ENCODE data around the gene CGNL1.

Gene CGNL1

GRCh38 chr15:57375827-57376695, at the start of gene CGNL1:
Gene CGNL1, plus strand, starts transcription at chr15:57376505. Its CDS starts 61,495 bp downstream, at chr15:57438000.
- no peak for DNase-seq
- no peaks in the 10 kb centered on the region for H3F3A ChIP-seq (ENCODE audit: insufficient read depth, low read length)
- H3K4me2 ChIP-seq (ENCODE audit: low read depth, low read length): no peak within 1 kb of the TSS
- H2AFZ ChIP-seq (ENCODE audit: low read length): no peak within 1 kb of the TSS
- no peaks in the 10 kb centered on the region for H3K9me2 ChIP-seq (replicated peaks; ENCODE audit: insufficient read depth, low read length)
- no peak for TF ChIP-seq EZH2phosphoT487 (IDR thresholded peaks at IDR 0.05; ENCODE audit: low read length)
- no peak for TF ChIP-seq EZH2 (optimal IDR thresholded peaks at IDR 0.05; ENCODE audit: low read depth, low read length)
- TF ChIP-seq, protein P1, sequence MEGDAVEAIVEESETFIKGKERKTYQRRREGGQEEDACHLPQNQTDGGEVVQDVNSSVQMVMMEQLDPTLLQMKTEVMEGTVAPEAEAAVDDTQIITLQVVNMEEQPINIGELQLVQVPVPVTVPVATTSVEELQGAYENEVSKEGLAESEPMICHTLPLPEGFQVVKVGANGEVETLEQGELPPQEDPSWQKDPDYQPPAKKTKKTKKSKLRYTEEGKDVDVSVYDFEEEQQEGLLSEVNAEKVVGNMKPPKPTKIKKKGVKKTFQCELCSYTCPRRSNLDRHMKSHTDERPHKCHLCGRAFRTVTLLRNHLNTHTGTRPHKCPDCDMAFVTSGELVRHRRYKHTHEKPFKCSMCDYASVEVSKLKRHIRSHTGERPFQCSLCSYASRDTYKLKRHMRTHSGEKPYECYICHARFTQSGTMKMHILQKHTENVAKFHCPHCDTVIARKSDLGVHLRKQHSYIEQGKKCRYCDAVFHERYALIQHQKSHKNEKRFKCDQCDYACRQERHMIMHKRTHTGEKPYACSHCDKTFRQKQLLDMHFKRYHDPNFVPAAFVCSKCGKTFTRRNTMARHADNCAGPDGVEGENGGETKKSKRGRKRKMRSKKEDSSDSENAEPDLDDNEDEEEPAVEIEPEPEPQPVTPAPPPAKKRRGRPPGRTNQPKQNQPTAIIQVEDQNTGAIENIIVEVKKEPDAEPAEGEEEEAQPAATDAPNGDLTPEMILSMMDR (IDR thresholded peaks at IDR 0.05; ENCODE audit: low read length): no peak
- no peaks in the 10 kb centered on the region for H3K9me3 ChIP-seq (replicated peaks; ENCODE audit: insufficient read depth, low read length)
- no peaks in the 10 kb centered on the region for H3K36me3 ChIP-seq (replicated peaks; ENCODE audit: insufficient read depth, low read length)
- H3K79me2 ChIP-seq (ENCODE audit: low read length): no peaks in the 10 kb centered on the region
- H3K4me1 ChIP-seq (ENCODE audit: low read length): no peaks in the 10 kb centered on the region
- no peak within 1 kb of the TSS for H3K9ac ChIP-seq (ENCODE audit: low read length)
- H3K27me3 ChIP-seq (replicated peaks; ENCODE audit: insufficient read depth, low read length): 0 out of 2 replicates have a peak, but pooled peaks cover 5% of the 10 kb centered on the region
- H4K20me1 ChIP-seq (ENCODE audit: insufficient read depth, low read length): no peaks in the 10 kb centered on the region
- no peak within 1 kb of the TSS for H3K27ac ChIP-seq (ENCODE audit: low read length)
- no peak within 1 kb of the TSS for H3K4me3 ChIP-seq (ENCODE audit: low read length)

DNA sequence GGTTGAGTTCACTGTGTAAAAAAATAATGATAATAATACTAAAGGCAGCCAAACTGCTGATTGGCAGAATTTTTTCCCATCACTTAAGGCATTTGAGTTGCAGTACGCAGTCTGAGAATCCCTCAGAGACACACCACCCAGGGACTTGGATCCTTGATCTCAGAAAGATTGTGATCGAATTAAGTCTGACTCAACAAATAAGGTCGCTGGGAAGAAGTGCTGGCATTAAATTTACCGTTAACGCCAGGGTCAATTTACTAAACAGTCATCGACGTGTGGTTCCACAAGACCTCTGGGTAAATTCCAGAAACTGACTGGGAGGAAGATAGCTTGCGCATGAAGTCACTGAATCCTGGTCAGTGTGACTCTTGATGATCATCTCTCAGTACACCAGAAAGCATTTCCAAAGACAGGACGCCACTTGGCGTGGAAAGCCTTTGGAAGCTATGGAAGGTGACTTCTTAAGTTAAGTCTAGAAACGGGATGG, 48.3 kb upstream of the CGNL1 start:
- no peak overlapping the region for H3K9ac ChIP-seq (ENCODE audit: low read length)
- no peaks in the 10 kb centered on the region for H3K36me3 ChIP-seq (replicated peaks; ENCODE audit: insufficient read depth, low read length)
- no peak overlapping the region for H3K4me2 ChIP-seq (ENCODE audit: low read depth, low read length)
- DNase-seq: no peak
- H2AFZ ChIP-seq (ENCODE audit: low read length): no peak overlapping the region
- H3K9me3 ChIP-seq (replicated peaks; ENCODE audit: insufficient read depth, low read length): no peaks in the 10 kb centered on the region
- no peaks in the 10 kb centered on the region for H3K4me1 ChIP-seq (ENCODE audit: low read length)
- no peak overlapping the region for H3K4me3 ChIP-seq (ENCODE audit: low read length)
- H3K27ac ChIP-seq (ENCODE audit: low read length): no peak overlapping the region
- no peak for TF ChIP-seq EZH2phosphoT487 (IDR thresholded peaks at IDR 0.05; ENCODE audit: low read length)
- no peaks in the 10 kb centered on the region for H3K27me3 ChIP-seq (replicated peaks; ENCODE audit: insufficient read depth, low read length)
- H3K79me2 ChIP-seq (ENCODE audit: low read length): no peaks in the 10 kb centered on the region
- no peaks in the 10 kb centered on the region for H4K20me1 ChIP-seq (ENCODE audit: insufficient read depth, low read length)
- H3K9me2 ChIP-seq (replicated peaks; ENCODE audit: insufficient read depth, low read length): no peaks in the 10 kb centered on the region
- H3F3A ChIP-seq (ENCODE audit: insufficient read depth, low read length): no peaks in the 10 kb centered on the region

GRCh38 chr15:57328479-57328878, 47.8 kb upstream of the CGNL1 start:
- Histone ChIP-seq H3K4me3 (ENCODE audit: low read length) (no peak overlapping the region), H3K4me2 (ENCODE audit: low read depth, low read length) (no peak overlapping the region), H3K79me2 (ENCODE audit: low read length) (no peaks in the 10 kb centered on the region), H3K9ac (ENCODE audit: low read length) (no peak overlapping the region), H3F3A (ENCODE audit: insufficient read depth, low read length) (no peaks in the 10 kb centered on the region), H2AFZ (ENCODE audit: low read length) (no peak overlapping the region), H3K9me3 (replicated peaks; ENCODE audit: insufficient read depth, low read length) (no peaks in the 10 kb centered on the region), H3K4me1 (ENCODE audit: low read length) (no peaks in the 10 kb centered on the region), H3K27me3 (replicated peaks; ENCODE audit: insufficient read depth, low read length) (no peaks in the 10 kb centered on the region), H3K9me2 (replicated peaks; ENCODE audit: insufficient read depth, low read length) (no peaks in the 10 kb centered on the region), H4K20me1 (ENCODE audit: insufficient read depth, low read length) (no peaks in the 10 kb centered on the region), H3K36me3 (replicated peaks; ENCODE audit: insufficient read depth, low read length) (no peaks in the 10 kb centered on the region), H3K27ac (ENCODE audit: low read length) (no peak overlapping the region)
- DNase-seq: no peak
- TF ChIP-seq EZH2 (optimal IDR thresholded peaks at IDR 0.05; ENCODE audit: low read depth, low read length) (no peak), EZH2phosphoT487 (IDR thresholded peaks at IDR 0.05; ENCODE audit: low read length) (no peak)
- TF ChIP-seq, protein P1 (IDR thresholded peaks at IDR 0.05; ENCODE audit: low read length): no peak

- H3K4me1 ChIP-seq (ENCODE audit: low read length): no peaks in the 10 kb centered on the region
- no peak overlapping the region for H3K4me3 ChIP-seq (ENCODE audit: low read length)
- no peak overlapping the region for H3K9ac ChIP-seq (ENCODE audit: low read length)
- no peaks in the 10 kb centered on the region for H3K79me2 ChIP-seq (ENCODE audit: low read length)
- H3K27ac ChIP-seq (ENCODE audit: low read length): no peak overlapping the region
- no peaks in the 10 kb centered on the region for H3F3A ChIP-seq (ENCODE audit: insufficient read depth, low read length)
- H3K4me2 ChIP-seq (ENCODE audit: low read depth, low read length): no peak overlapping the region
- no peaks in the 10 kb centered on the region for H3K36me3 ChIP-seq (replicated peaks; ENCODE audit: insufficient read depth, low read length)
- no peaks in the 10 kb centered on the region for H3K9me3 ChIP-seq (replicated peaks; ENCODE audit: insufficient read depth, low read length)
- no peak for DNase-seq
- H2AFZ ChIP-seq (ENCODE audit: low read length): no peak overlapping the region
- no peaks in the 10 kb centered on the region for H4K20me1 ChIP-seq (ENCODE audit: insufficient read depth, low read length)
- no peaks in the 10 kb centered on the region for H3K9me2 ChIP-seq (replicated peaks; ENCODE audit: insufficient read depth, low read length)
- no peak for TF ChIP-seq EZH2 (optimal IDR thresholded peaks at IDR 0.05; ENCODE audit: low read depth, low read length)
- TF ChIP-seq, protein P1 (IDR thresholded peaks at IDR 0.05; ENCODE audit: low read length): no peak
- H3K27me3 ChIP-seq (replicated peaks; ENCODE audit: insufficient read depth, low read length): no peaks in the 10 kb centered on the region
Measured at GRCh38 chr15:57328897-57329296, 47.4 kb upstream of the CGNL1 start.
